Lower lobe of right lung (tissue), 2 donors: ENCODE results near the gene UBASH3B. TPM values are rescaled to one million over a fixed set of nuclear protein-coding genes. Genes with fewer than 3 reads are reported as not detected.

Experiments used
- ATAC-seq, 2 donors: fragments of 200-7000 bp; cut with Tn5 transposase; one replicate each; pipeline ENCODE4 v1.9.1; 2020 to 2022; ENCODE audit warnings: mild to moderate bottlenecking in 2 of 2, moderate library complexity in 2 of 2
- DNase-seq: peaks from one replicate; pipeline ENCODE4 v3.0.0-alpha.2; 2020
- H3K27ac ChIP-seq: fragments of 200-600 bp; one replicate; pipeline ENCODE4 v1.8.0; 2022
- H3K27me3 ChIP-seq: fragments of 200-600 bp; one replicate; pipeline ENCODE4 v1.8.0; 2022; ENCODE audit warnings: low read depth
- H3K36me3 ChIP-seq: fragments of 200-600 bp; one replicate; pipeline ENCODE4 v1.8.0; 2022; ENCODE audit warnings: mild to moderate bottlenecking
- H3K4me1 ChIP-seq: fragments of 200-600 bp; one replicate; pipeline ENCODE4 v1.8.0; 2022
- H3K4me3 ChIP-seq: fragments of 200-600 bp; one replicate; pipeline ENCODE4 v1.8.0; 2022; ENCODE audit warnings: mild to moderate bottlenecking
- H3K9me3 ChIP-seq: fragments of 200-600 bp; one replicate; pipeline ENCODE4 v1.8.0; 2022
- intact Hi-C: fragments of 100-400 bp; cut with DNase I; formaldehyde crosslinking; loops from one replicate; pipeline ENCODE4 v1.11.0; 2022
- total RNA-seq: library from RNA; stranded (reverse); fragmentation: NEBNext Ultra II Directional; extraction: Animal tissue kit (Norgen Biotek cat#: 25700); gene quantifications from one replicate; pipeline ENCODE4 v1.2.1, GENCODE V29; 2021
- TF ChIP-seq, protein P1 (sequence below): fragments of 200-600 bp; IDR thresholded peaks from one replicate; pipeline ENCODE4 v1.8.0; 2022; ENCODE audit warnings: antibody characterized with exemption, mild to moderate bottlenecking
- donor health status: DM: no; HTN: yes; CAD: no; lungs with severe emphysema.

Gene UBASH3B
- total RNA-seq, 1 donor from 2014 or later, result 64.7 TPM

GRCh38 chr11:122732342-122733315, 77.1 kb downstream of the UBASH3B start:
- TF ChIP-seq, protein P1, sequence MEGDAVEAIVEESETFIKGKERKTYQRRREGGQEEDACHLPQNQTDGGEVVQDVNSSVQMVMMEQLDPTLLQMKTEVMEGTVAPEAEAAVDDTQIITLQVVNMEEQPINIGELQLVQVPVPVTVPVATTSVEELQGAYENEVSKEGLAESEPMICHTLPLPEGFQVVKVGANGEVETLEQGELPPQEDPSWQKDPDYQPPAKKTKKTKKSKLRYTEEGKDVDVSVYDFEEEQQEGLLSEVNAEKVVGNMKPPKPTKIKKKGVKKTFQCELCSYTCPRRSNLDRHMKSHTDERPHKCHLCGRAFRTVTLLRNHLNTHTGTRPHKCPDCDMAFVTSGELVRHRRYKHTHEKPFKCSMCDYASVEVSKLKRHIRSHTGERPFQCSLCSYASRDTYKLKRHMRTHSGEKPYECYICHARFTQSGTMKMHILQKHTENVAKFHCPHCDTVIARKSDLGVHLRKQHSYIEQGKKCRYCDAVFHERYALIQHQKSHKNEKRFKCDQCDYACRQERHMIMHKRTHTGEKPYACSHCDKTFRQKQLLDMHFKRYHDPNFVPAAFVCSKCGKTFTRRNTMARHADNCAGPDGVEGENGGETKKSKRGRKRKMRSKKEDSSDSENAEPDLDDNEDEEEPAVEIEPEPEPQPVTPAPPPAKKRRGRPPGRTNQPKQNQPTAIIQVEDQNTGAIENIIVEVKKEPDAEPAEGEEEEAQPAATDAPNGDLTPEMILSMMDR, result no peak
- ATAC-seq (no peak), DNase-seq (no peak)
- intact Hi-C loops, result no loop called here
- Histone ChIP-seq H3K4me3 (no peak overlapping the region), H3K27ac (peak overlapping the region; percentile 12), H3K27me3 (no peaks in the 10 kb centered on the region), H3K4me1 (peaks cover 44% of the 10 kb centered on the region), H3K36me3 (no peaks in the 10 kb centered on the region), H3K9me3 (no peaks in the 10 kb centered on the region)

DNA sequence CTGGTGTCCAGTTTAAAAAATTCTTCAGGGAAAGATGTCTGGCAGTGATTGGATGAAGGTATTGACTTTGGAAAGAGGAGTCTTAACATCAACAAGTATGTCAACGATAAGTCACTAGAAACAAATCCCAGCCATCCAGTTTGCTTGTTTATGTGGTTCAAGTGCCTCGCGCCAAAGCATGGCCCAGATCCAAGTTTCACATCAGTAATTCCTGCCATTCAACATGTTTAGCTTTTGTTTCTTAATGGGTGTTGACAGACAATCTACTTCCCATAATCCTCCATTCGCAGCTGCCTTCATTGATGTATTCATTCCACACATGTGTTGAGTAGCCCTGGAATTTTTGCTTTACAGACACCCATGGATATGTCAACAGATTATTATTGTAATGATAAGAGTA, 77.8 kb downstream of the UBASH3B start:
- DNase-seq (peak; percentile 60), ATAC-seq (peak; percentile 26 to 37)
- intact Hi-C loops, result no loop called here
- no peak overlapping the region for H3K27ac ChIP-seq
- no peaks in the 10 kb centered on the region for H3K9me3 ChIP-seq
- H3K36me3 ChIP-seq, result no peaks in the 10 kb centered on the region
- no peaks in the 10 kb centered on the region for H3K27me3 ChIP-seq
- TF ChIP-seq, protein P1, result no peak
- H3K4me3 ChIP-seq, result no peak overlapping the region
- peaks cover 38% of the 10 kb centered on the region for H3K4me1 ChIP-seq

DNA sequence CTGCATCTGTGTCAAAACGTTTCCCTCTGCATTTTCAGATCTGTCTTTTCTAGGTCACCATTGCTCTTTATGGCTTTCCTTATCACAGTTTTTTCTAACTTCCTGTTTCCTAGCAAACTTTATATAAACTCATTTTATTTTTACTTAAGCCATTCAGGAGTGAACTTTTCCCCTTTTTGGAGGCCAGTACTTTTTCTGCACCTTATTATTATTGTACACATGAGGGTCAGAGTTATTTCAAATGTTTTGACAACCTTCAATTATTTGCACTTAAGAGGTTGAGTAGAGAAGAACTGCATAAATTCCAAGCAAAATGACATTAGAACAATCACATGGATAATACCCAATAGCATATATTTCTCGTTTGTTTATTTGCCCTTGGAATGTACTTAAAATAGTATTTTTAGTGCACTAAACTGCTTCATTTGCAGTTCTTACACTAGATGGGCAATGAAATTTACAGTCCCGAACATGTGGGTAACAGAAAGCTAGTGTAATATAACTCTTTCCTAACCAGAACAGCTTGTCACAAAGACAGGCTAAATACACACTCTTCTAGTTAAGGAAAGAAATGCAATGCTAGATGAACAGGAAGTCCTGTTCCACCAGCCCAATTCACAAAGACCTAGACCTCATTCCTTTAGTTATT, 79.5 kb downstream of the UBASH3B start:
- intact Hi-C loops, result no loop called here
- Histone ChIP-seq H3K4me1 (peaks cover 35% of the 10 kb centered on the region), H3K36me3 (no peaks in the 10 kb centered on the region), H3K9me3 (no peaks in the 10 kb centered on the region), H3K4me3 (no peak overlapping the region), H3K27ac (no peak overlapping the region), H3K27me3 (no peaks in the 10 kb centered on the region)
- DNase-seq, result no peak
- TF ChIP-seq, protein P1, result no peak
- ATAC-seq, result no peak

- no peak for DNase-seq
- ATAC-seq, result no peak
- peaks cover 41% of the 10 kb centered on the region for H3K4me1 ChIP-seq
- TF ChIP-seq, protein P1, result no peak
- intact Hi-C loops, result no loop called here
- H3K27ac ChIP-seq, result no peak overlapping the region
- H3K27me3 ChIP-seq, result no peaks in the 10 kb centered on the region
- H3K36me3 ChIP-seq, result no peaks in the 10 kb centered on the region
- no peaks in the 10 kb centered on the region for H3K9me3 ChIP-seq
- no peak overlapping the region for H3K4me3 ChIP-seq
Observed at GRCh38 chr11:122737951-122738693, 82.6 kb downstream of the UBASH3B start.

DNA sequence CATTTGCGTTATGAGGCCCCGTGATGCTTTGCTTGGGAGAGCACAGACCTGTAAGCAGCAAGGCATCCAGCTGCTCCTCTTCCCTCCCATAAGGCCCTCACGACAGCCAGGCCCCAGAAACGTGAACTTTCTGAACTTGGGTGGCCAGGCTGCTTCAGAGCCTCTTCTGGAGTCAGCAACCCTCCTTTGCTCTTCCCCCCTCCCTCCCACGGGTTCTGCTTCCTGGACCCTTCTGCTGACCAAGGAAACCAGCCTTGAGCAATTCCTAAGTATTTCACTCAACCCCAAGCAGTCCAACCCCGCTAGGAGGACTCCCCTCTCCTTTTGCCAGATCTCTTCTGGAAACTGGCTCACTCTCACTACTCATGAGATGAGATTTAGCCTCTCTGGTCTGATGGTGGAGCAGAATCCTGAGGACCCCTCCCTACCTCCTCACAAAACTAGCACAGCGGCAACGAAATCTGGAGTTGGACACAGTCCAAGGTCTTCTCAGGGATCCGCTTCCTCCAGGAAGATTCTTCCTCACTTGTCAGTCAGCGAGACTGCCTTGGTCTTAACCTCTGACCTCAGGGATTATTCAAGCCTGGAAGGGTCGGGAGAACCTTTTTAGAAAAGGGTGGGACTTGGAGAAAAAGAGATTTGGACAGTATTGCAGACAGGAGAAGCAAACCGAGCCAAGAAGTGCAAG, 86.2 kb downstream of the UBASH3B start:
- Histone ChIP-seq H3K4me3 (no peak overlapping the region), H3K36me3 (no peaks in the 10 kb centered on the region), H3K27me3 (no peaks in the 10 kb centered on the region), H3K4me1 (peaks cover 41% of the 10 kb centered on the region), H3K9me3 (no peaks in the 10 kb centered on the region), H3K27ac (peak overlapping the region; percentile 61)
- intact Hi-C loops, result no loop called here
- TF ChIP-seq, protein P1, result no peak
- peak; percentile 58 to 77 for ATAC-seq
- peak; percentile 58 for DNase-seq
